DND-41 (cell line): Measurements from ENCODE around the gene FUBP3.

ENCODE experiments used
- ATAC-seq: fragments of 200-7000 bp; cut with Tn5 transposase; 3 replicates; pipeline ENCODE4 v1.9.1; 2021; ENCODE audit warnings: low read depth; ENCODE audit not compliant: insufficient read depth
- DNase-seq: peaks from one replicate; pipeline ENCODE4 v3.0.0-alpha.2; 2020
- H2AFZ ChIP-seq: 2 replicates; pipeline ENCODE4 v1.6.0; 2012; ENCODE audit warnings: low read depth, low read length
- H3K27ac ChIP-seq: 2 replicates; pipeline ENCODE4 v1.5.1; 2012; ENCODE audit warnings: low read length, inconsistent platforms
- H3K27me3 ChIP-seq: fragments of 200-600 bp; sonication (generic); 2 replicates; pipeline ENCODE4 v1.6.0; 2012; ENCODE audit warnings: low read length, mild to moderate bottlenecking, inconsistent platforms; ENCODE audit not compliant: insufficient read depth, poor library complexity
- H3K36me3 ChIP-seq: 2 replicates; pipeline ENCODE4 v1.5.1; 2012; ENCODE audit warnings: low read length, inconsistent platforms; ENCODE audit not compliant: insufficient read depth
- H3K4me1 ChIP-seq: 2 replicates; pipeline ENCODE4 v1.5.1; 2012; ENCODE audit warnings: mild to moderate bottlenecking, low read length; ENCODE audit not compliant: insufficient read depth
- H3K4me2 ChIP-seq: 2 replicates; pipeline ENCODE4 v1.6.0; 2012; ENCODE audit warnings: mild to moderate bottlenecking, moderate library complexity, low read length, inconsistent platforms; ENCODE audit not compliant: insufficient read depth
- H3K4me3 ChIP-seq, 2 experiments: fragments of 200-600 bp in 1 of 2; shearing (Covaris generic) in 1 of 2; 2 replicates each; pipeline ENCODE4 v1.5.1; 2012 to 2016; ENCODE audit warnings: inconsistent platforms in 2 of 2, low read length in 2 of 2, mild to moderate bottlenecking in 2 of 2, low read depth in 1 of 2, moderate library complexity in 1 of 2
- H3K79me2 ChIP-seq: 2 replicates; pipeline ENCODE4 v1.6.0; 2012; ENCODE audit warnings: low read length, inconsistent platforms; ENCODE audit not compliant: insufficient read depth
- H3K9ac ChIP-seq: 2 replicates; pipeline ENCODE4 v1.6.0; 2012; ENCODE audit warnings: low read depth, mild to moderate bottlenecking, inconsistent platforms, low read length, moderate library complexity
- H3K9me3 ChIP-seq: 2 replicates; pipeline ENCODE4 v1.5.1; 2012; ENCODE audit warnings: low read length, moderate library complexity, mild to moderate bottlenecking, inconsistent platforms; ENCODE audit not compliant: insufficient read depth, severe bottlenecking
- H4K20me1 ChIP-seq: 2 replicates; pipeline ENCODE4 v1.6.0; 2012; ENCODE audit warnings: low read length; ENCODE audit not compliant: insufficient read depth
- CTCF ChIP-seq: IDR thresholded peaks from 2 replicates; pipeline ENCODE4 v1.5.1; 2012; ENCODE audit warnings: borderline replicate concordance, low read length, moderate library complexity, mild to moderate bottlenecking; ENCODE audit not compliant: poor library complexity, severe bottlenecking; ENCODE audit errors: extremely low read depth
- EZH2 ChIP-seq: IDR thresholded peaks from 3 replicates; pipeline ENCODE4 v1.6.1; 2012; ENCODE audit warnings: borderline replicate concordance, low read depth, mild to moderate bottlenecking, moderate library complexity, low read length, inconsistent platforms; ENCODE audit not compliant: severe bottlenecking

Gene FUBP3

GRCh38 chr9:130579738-130580463 is 524 bp downstream of the FUBP3 start:
- H3K9me3 ChIP-seq, result no peaks in the 10 kb centered on the region
- TF ChIP-seq EZH2 (no peak), CTCF (no peak)
- H3K9ac ChIP-seq, result peak overlapping the region; percentile 84
- H4K20me1 ChIP-seq, result peaks cover 33% of the 10 kb centered on the region
- peak overlapping the region; percentile 54 to 97 for H3K4me3 ChIP-seq
- DNase-seq (no peak), ATAC-seq (peak; percentile 23)
- peaks cover 16% of the 10 kb centered on the region for H3K36me3 ChIP-seq
- peak overlapping the region; percentile 97 for H3K4me2 ChIP-seq
- H3K27me3 ChIP-seq, result no peaks in the 10 kb centered on the region
- peaks cover 29% of the 10 kb centered on the region for H3K4me1 ChIP-seq
- H3K27ac ChIP-seq, result peak overlapping the region; percentile 68
- peaks cover 55% of the 10 kb centered on the region for H3K79me2 ChIP-seq
- peak overlapping the region; percentile 61 for H2AFZ ChIP-seq

- H3K4me2 ChIP-seq, result no peak overlapping the region; the same call in 1 of the 2 replicates
Observed at GRCh38 chr9:130581766-130582165, 2.4 kb downstream of the FUBP3 start.

GRCh38 chr9:130583271-130583670 is 3.9 kb downstream of the FUBP3 start:
- no peak for ATAC-seq
- peaks cover 42% of the 10 kb centered on the region for H4K20me1 ChIP-seq
- DNase-seq, result no peak
- no peak overlapping the region for H3K4me2 ChIP-seq
- no peak overlapping the region for H3K27ac ChIP-seq
- peaks cover 20% of the 10 kb centered on the region for H3K36me3 ChIP-seq
- H3K9me3 ChIP-seq, result no peaks in the 10 kb centered on the region
- H3K9ac ChIP-seq, result no peak overlapping the region
- no peak overlapping the region for H2AFZ ChIP-seq
- H3K79me2 ChIP-seq, result peaks cover 85% of the 10 kb centered on the region
- H3K27me3 ChIP-seq, result no peaks in the 10 kb centered on the region
- H3K4me3 ChIP-seq, result no peak overlapping the region
- TF ChIP-seq CTCF (no peak), EZH2 (no peak)
- peaks cover 26% of the 10 kb centered on the region for H3K4me1 ChIP-seq

More at GRCh38 chr9:130581766-130582165, 2.4 kb downstream of the FUBP3 start:
- Histone ChIP-seq H3K4me3 (no peak overlapping the region), H3K36me3 (peaks cover 19% of the 10 kb centered on the region), H3K9me3 (no peaks in the 10 kb centered on the region), H3K27me3 (no peaks in the 10 kb centered on the region), H2AFZ (no peak overlapping the region), H3K4me1 (peaks cover 29% of the 10 kb centered on the region), H3K9ac (no peak overlapping the region), H3K79me2 (peaks cover 72% of the 10 kb centered on the region), H3K27ac (no peak overlapping the region), H4K20me1 (peaks cover 33% of the 10 kb centered on the region)
- TF ChIP-seq CTCF (no peak), EZH2 (no peak)
- ATAC-seq (no peak), DNase-seq (no peak)
